OCI-LY3 (cell line): ENCODE measurements around the gene FAM149A.

Experiments used
- EZH2phosphoT487 ChIP-seq: fragments of 200-600 bp; shearing (Covaris generic); IDR thresholded peaks from 2 replicates; pipeline ENCODE4 v1.6.1; 2018; ENCODE audit warnings: antibody characterized with exemption, mixed run types, low read depth
- TF ChIP-seq, protein P1 (sequence below): fragments of 200-600, 300-600 bp; sonication (generic); IDR thresholded peaks from 2 replicates; pipeline ENCODE4 v1.5.1; 2014; ENCODE audit warnings: antibody characterized with exemption, low read length, low read depth

- TF ChIP-seq, protein P1, sequence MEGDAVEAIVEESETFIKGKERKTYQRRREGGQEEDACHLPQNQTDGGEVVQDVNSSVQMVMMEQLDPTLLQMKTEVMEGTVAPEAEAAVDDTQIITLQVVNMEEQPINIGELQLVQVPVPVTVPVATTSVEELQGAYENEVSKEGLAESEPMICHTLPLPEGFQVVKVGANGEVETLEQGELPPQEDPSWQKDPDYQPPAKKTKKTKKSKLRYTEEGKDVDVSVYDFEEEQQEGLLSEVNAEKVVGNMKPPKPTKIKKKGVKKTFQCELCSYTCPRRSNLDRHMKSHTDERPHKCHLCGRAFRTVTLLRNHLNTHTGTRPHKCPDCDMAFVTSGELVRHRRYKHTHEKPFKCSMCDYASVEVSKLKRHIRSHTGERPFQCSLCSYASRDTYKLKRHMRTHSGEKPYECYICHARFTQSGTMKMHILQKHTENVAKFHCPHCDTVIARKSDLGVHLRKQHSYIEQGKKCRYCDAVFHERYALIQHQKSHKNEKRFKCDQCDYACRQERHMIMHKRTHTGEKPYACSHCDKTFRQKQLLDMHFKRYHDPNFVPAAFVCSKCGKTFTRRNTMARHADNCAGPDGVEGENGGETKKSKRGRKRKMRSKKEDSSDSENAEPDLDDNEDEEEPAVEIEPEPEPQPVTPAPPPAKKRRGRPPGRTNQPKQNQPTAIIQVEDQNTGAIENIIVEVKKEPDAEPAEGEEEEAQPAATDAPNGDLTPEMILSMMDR, result no peak
- no peak for TF ChIP-seq EZH2phosphoT487
Observed at GRCh38 chr4:186150926-186151325, 46.4 kb downstream of the FAM149A start.
